ENCODE results near the gene C1QTNF2. TPM values are rescaled to one million over a fixed set of nuclear protein-coding genes. Genes with fewer than 3 reads are reported as not detected.
"Not testable (repeated sequence)": the region's sequence is repeated elsewhere in the genome, so short reads cannot be mapped to it uniquely, and the experiment has no call there.

The C1QTNF2 gene
- total and polyA plus RNA-seq, 2 of the 13 experiments (the other 11 are each of a cell fraction or from before 2014, with no cell fraction given) = not detected

GRCh38 chr5:160339406-160340130 is 30.9 kb downstream of the C1QTNF2 start:
- Histone ChIP-seq H3K9ac (ENCODE audit: insufficient read depth, low read depth, low read length) (no peak overlapping the region), H3K4me2 (ENCODE audit: low read depth, low read length) (no peak overlapping the region), H3K36me3 (replicated peaks in 1 of 2; ENCODE audit: control insufficient read depth in 1 of 2, insufficient read depth in 2 of 2, low read length in 2 of 2) (no peaks in the 10 kb centered on the region), H3K27ac (ENCODE audit: extremely low read length, insufficient read depth, low read length) (no peak overlapping the region), H4K20me1 (ENCODE audit: insufficient read depth, low read length) (no peaks in the 10 kb centered on the region), H3K79me2 (ENCODE audit: insufficient read depth, low read length) (no peaks in the 10 kb centered on the region), H3K4me1 (ENCODE audit: insufficient read depth, low read length) (no peaks in the 10 kb centered on the region), H2AFZ (ENCODE audit: low read length) (no peak overlapping the region), H3K27me3 (ENCODE audit: control insufficient read depth in 1 of 2, insufficient read depth in 2 of 2, low read length in 2 of 2) (peaks cover 2 to 4% of the 10 kb centered on the region in 2 experiments; a peak in 2 of 5 replicates), H3K4me3 (replicated peaks in 1 of 3; ENCODE audit: insufficient read depth in 1 of 3, low read depth in 2 of 3, low read length in 3 of 3) (no peak overlapping the region), H3K9me3 (ENCODE audit: low read length) (no peaks in the 10 kb centered on the region)
- WGBS (ENCODE audit: low lambda C conversion rate) = 38% methylated on average over 10 of the region's 10 CpGs
- POLR2A ChIA-PET = no interaction called here
- no peak for ATAC-seq
- no peak for TF ChIP-seq NRL (CRISPR knock-in tag; IDR thresholded peaks at IDR 0.05; ENCODE audit: borderline replicate concordance)
- CTCF ChIA-PET (ENCODE audit: low intra/inter-chr PET ratio, low total read pairs) = no interaction called here
- FAIRE-seq = no peak
- intact Hi-C loops (cut with micrococcal nuclease; ENCODE audit: unreplicated experiment) = no loop called here
- DNase-seq (ENCODE audit: low spot score) = no peak
- no TSS peak for BruUV-seq (replicated peaks)
- in situ Hi-C loops (cut with HindIII; ENCODE audit: extremely low pct_ligation_motif_present, low pct_unique_long_range_greater_than_20kb) = no loop called here

GRCh38 chr5:160334716-160335115 is 35.7 kb downstream of the C1QTNF2 start:
- DNase-seq (ENCODE audit: low spot score); H3K9me3 ChIP-seq (ENCODE audit: low read length); CTCF ChIA-PET (ENCODE audit: low intra/inter-chr PET ratio, low total read pairs); H4K20me1 ChIP-seq (ENCODE audit: insufficient read depth, low read length); H3K36me3 ChIP-seq (replicated peaks in 1 of 2; ENCODE audit: control insufficient read depth in 1 of 2, insufficient read depth in 2 of 2, low read length in 2 of 2); BruUV-seq (replicated peaks); H3K9ac ChIP-seq (ENCODE audit: insufficient read depth, low read depth, low read length); H3K4me1 ChIP-seq (ENCODE audit: insufficient read depth, low read length); POLR2A ChIA-PET; H3K4me2 ChIP-seq (ENCODE audit: low read depth, low read length); ATAC-seq; H3K79me2 ChIP-seq (ENCODE audit: insufficient read depth, low read length); H3K27me3 ChIP-seq (ENCODE audit: control insufficient read depth in 1 of 2, insufficient read depth in 2 of 2, low read length in 2 of 2); H3K27ac ChIP-seq (ENCODE audit: extremely low read length, insufficient read depth, low read length); H2AFZ ChIP-seq (ENCODE audit: low read length); intact Hi-C loops (cut with micrococcal nuclease; ENCODE audit: unreplicated experiment); H3K4me3 ChIP-seq (replicated peaks in 1 of 3; ENCODE audit: insufficient read depth in 1 of 3, low read depth in 2 of 3, low read length in 3 of 3); in situ Hi-C loops (cut with HindIII; ENCODE audit: extremely low pct_ligation_motif_present, low pct_unique_long_range_greater_than_20kb); FAIRE-seq: not testable (repeated sequence)
- WGBS (ENCODE audit: low lambda C conversion rate) = 8% methylated on average over 3 of the region's 3 CpGs
